GM21576 (cell line): ENCODE results near the gene ASB2.

Experiments
- ATAC-seq: cut with Tn5 transposase; IDR thresholded peaks from one replicate; pipeline ENCODE4 v1.9.1; 2021; ENCODE audit warnings: mild to moderate bottlenecking, moderate library complexity; ENCODE audit not compliant: unreplicated experiment

ASB2 gene

GRCh38 chr14:94001501-94002396, 25.4 kb upstream of the ASB2 start:
- no peak for ATAC-seq

- no peak for ATAC-seq
Observed at GRCh38 chr14:94001016-94001415, 24.6 kb upstream of the ASB2 start.

- no peak for ATAC-seq
Observed at GRCh38 chr14:94000267-94000666, 23.9 kb upstream of the ASB2 start.

- no peak for ATAC-seq
Observed at GRCh38 chr14:93999573-93999972, 23.2 kb upstream of the ASB2 start.

GRCh38 chr14:93998871-93999403, 22.6 kb upstream of the ASB2 start:
- ATAC-seq: no peak

- no peak for ATAC-seq
Observed at GRCh38 chr14:93997916-93998870, 21.8 kb upstream of the ASB2 start.

- no peak for ATAC-seq
Observed at GRCh38 chr14:93997082-93997481, 20.7 kb upstream of the ASB2 start, which contains the start of gene CCDC197. CCDC197 (plus strand) TSS chr14:93997301; CDS start chr14:93998132, 831 bp downstream.

GRCh38 chr14:93996130-93996695, 19.8 kb upstream of the ASB2 start:
- ATAC-seq: no peak

- no peak for ATAC-seq
Observed at GRCh38 chr14:93994919-93995682, 18.7 kb upstream of the ASB2 start.

- no peak for ATAC-seq
Observed at GRCh38 chr14:93993382-93993781, 17.0 kb upstream of the ASB2 start.

GRCh38 chr14:93991649-93992048, 15.3 kb upstream of the ASB2 start:
- ATAC-seq: no peak

- ATAC-seq: no peak
Observed at GRCh38 chr14:93991212-93991611, 14.8 kb upstream of the ASB2 start.

- peak; percentile 69 for ATAC-seq
Observed at GRCh38 chr14:93989939-93990338, 13.6 kb upstream of the ASB2 start.

- ATAC-seq: no peak
Observed at GRCh38 chr14:93987815-93988476, 11.6 kb upstream of the ASB2 start.

GRCh38 chr14:93987376-93987775, 11.0 kb upstream of the ASB2 start:
- no peak for ATAC-seq

- no peak for ATAC-seq
Observed at GRCh38 chr14:93986955-93987354, 10.6 kb upstream of the ASB2 start.

- ATAC-seq: no peak
Observed at GRCh38 chr14:93984987-93985410, 8.6 kb upstream of the ASB2 start.

GRCh38 chr14:93984070-93984469, 7.7 kb upstream of the ASB2 start:
- ATAC-seq: no peak

- no peak for ATAC-seq
Observed at GRCh38 chr14:93982230-93983007, 6.0 kb upstream of the ASB2 start.
